ENCODE results near the gene DPYSL4. TPM values are rescaled to one million over a fixed set of nuclear protein-coding genes. Genes with fewer than 3 reads are reported as not detected.

DPYSL4 gene
- total and polyA plus RNA-seq, 2 experiments from 2014 or later = 10.6 to 23.9 TPM

DNA sequence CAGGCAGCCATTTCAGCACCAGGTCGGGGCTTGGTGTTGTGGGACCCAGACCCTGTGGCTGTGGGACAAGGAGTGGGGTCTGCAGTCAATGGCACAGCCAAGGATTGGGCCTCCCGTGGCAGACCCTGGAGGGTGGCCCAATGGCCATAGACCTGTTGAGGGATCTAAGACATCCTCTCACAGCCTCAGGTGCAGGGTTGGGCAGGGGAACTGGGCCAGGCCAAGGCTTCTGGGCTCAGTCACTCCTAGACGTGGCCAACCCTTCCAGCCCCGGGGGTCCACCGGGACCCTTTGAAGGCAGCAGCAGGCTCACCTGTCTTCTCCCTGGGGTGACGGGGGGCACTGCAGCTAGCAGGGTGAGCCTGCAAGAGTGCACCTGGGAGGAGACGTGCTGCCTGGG, 45.7 kb upstream of the DPYSL4 start:
- Mint-ChIP-seq H3K4me3 (no peak overlapping the region), H3K27me3 (ENCODE audit: insufficient read depth, low read depth, poor library complexity) (peaks cover 7% of the 10 kb centered on the region), H3K36me3 (ENCODE audit: low read depth) (no peaks in the 10 kb centered on the region), H3K9me3 (no peaks in the 10 kb centered on the region), H3K4me1 (peaks cover 8% of the 10 kb centered on the region), H3K27ac (no peak overlapping the region)
- Histone ChIP-seq H4K20me1 (replicated peaks; ENCODE audit: insufficient read depth) (no peaks in the 10 kb centered on the region), H3F3A (replicated peaks; ENCODE audit: low read depth) (no peaks in the 10 kb centered on the region), H2AFZ (no peak overlapping the region), H3K4me2 (no peak overlapping the region), H3K4me3 (no peak overlapping the region), H3K27me3 (ENCODE audit: insufficient read depth) (no peaks in the 10 kb centered on the region), H3K9me2 (ENCODE audit: insufficient read depth) (no peaks in the 10 kb centered on the region), H3K36me3 (ENCODE audit: insufficient read depth) (no peaks in the 10 kb centered on the region), H3K4me1 (ENCODE audit: insufficient read depth) (peaks cover 6% of the 10 kb centered on the region), H3K27ac (ENCODE audit: low read depth) (no peak overlapping the region), H3K79me2 (replicated peaks; ENCODE audit: insufficient read depth) (no peaks in the 10 kb centered on the region)
- no peak for ATAC-seq
- TF ChIP-seq NANOG (IDR thresholded peaks at IDR 0.05; ENCODE audit: borderline replicate concordance) = no peak
- TF ChIP-seq EZH2 (IDR thresholded peaks at IDR 0.05; ENCODE audit: low read depth, unreplicated experiment) = no peak
- TF ChIP-seq POLR2AphosphoS5 (IDR thresholded peaks at IDR 0.05; ENCODE audit: low read depth) = no peak
- TF ChIP-seq EZH2phosphoT487 (IDR thresholded peaks at IDR 0.05; ENCODE audit: unreplicated experiment) = no peak
- TF ChIP-seq, protein P1, sequence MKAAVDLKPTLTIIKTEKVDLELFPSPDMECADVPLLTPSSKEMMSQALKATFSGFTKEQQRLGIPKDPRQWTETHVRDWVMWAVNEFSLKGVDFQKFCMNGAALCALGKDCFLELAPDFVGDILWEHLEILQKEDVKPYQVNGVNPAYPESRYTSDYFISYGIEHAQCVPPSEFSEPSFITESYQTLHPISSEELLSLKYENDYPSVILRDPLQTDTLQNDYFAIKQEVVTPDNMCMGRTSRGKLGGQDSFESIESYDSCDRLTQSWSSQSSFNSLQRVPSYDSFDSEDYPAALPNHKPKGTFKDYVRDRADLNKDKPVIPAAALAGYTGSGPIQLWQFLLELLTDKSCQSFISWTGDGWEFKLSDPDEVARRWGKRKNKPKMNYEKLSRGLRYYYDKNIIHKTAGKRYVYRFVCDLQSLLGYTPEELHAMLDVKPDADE (IDR thresholded peaks at IDR 0.05) = no peak
- TF ChIP-seq ZNF331 (CRISPR knock-in tag; IDR thresholded peaks at IDR 0.05; ENCODE audit: low read depth) = no peak
- TF ChIP-seq, protein P2, sequence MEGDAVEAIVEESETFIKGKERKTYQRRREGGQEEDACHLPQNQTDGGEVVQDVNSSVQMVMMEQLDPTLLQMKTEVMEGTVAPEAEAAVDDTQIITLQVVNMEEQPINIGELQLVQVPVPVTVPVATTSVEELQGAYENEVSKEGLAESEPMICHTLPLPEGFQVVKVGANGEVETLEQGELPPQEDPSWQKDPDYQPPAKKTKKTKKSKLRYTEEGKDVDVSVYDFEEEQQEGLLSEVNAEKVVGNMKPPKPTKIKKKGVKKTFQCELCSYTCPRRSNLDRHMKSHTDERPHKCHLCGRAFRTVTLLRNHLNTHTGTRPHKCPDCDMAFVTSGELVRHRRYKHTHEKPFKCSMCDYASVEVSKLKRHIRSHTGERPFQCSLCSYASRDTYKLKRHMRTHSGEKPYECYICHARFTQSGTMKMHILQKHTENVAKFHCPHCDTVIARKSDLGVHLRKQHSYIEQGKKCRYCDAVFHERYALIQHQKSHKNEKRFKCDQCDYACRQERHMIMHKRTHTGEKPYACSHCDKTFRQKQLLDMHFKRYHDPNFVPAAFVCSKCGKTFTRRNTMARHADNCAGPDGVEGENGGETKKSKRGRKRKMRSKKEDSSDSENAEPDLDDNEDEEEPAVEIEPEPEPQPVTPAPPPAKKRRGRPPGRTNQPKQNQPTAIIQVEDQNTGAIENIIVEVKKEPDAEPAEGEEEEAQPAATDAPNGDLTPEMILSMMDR (conservative IDR thresholded peaks at IDR 0.05; ENCODE audit: low read depth in 2 of 2) = no peak
- TF ChIP-seq, protein P3, sequence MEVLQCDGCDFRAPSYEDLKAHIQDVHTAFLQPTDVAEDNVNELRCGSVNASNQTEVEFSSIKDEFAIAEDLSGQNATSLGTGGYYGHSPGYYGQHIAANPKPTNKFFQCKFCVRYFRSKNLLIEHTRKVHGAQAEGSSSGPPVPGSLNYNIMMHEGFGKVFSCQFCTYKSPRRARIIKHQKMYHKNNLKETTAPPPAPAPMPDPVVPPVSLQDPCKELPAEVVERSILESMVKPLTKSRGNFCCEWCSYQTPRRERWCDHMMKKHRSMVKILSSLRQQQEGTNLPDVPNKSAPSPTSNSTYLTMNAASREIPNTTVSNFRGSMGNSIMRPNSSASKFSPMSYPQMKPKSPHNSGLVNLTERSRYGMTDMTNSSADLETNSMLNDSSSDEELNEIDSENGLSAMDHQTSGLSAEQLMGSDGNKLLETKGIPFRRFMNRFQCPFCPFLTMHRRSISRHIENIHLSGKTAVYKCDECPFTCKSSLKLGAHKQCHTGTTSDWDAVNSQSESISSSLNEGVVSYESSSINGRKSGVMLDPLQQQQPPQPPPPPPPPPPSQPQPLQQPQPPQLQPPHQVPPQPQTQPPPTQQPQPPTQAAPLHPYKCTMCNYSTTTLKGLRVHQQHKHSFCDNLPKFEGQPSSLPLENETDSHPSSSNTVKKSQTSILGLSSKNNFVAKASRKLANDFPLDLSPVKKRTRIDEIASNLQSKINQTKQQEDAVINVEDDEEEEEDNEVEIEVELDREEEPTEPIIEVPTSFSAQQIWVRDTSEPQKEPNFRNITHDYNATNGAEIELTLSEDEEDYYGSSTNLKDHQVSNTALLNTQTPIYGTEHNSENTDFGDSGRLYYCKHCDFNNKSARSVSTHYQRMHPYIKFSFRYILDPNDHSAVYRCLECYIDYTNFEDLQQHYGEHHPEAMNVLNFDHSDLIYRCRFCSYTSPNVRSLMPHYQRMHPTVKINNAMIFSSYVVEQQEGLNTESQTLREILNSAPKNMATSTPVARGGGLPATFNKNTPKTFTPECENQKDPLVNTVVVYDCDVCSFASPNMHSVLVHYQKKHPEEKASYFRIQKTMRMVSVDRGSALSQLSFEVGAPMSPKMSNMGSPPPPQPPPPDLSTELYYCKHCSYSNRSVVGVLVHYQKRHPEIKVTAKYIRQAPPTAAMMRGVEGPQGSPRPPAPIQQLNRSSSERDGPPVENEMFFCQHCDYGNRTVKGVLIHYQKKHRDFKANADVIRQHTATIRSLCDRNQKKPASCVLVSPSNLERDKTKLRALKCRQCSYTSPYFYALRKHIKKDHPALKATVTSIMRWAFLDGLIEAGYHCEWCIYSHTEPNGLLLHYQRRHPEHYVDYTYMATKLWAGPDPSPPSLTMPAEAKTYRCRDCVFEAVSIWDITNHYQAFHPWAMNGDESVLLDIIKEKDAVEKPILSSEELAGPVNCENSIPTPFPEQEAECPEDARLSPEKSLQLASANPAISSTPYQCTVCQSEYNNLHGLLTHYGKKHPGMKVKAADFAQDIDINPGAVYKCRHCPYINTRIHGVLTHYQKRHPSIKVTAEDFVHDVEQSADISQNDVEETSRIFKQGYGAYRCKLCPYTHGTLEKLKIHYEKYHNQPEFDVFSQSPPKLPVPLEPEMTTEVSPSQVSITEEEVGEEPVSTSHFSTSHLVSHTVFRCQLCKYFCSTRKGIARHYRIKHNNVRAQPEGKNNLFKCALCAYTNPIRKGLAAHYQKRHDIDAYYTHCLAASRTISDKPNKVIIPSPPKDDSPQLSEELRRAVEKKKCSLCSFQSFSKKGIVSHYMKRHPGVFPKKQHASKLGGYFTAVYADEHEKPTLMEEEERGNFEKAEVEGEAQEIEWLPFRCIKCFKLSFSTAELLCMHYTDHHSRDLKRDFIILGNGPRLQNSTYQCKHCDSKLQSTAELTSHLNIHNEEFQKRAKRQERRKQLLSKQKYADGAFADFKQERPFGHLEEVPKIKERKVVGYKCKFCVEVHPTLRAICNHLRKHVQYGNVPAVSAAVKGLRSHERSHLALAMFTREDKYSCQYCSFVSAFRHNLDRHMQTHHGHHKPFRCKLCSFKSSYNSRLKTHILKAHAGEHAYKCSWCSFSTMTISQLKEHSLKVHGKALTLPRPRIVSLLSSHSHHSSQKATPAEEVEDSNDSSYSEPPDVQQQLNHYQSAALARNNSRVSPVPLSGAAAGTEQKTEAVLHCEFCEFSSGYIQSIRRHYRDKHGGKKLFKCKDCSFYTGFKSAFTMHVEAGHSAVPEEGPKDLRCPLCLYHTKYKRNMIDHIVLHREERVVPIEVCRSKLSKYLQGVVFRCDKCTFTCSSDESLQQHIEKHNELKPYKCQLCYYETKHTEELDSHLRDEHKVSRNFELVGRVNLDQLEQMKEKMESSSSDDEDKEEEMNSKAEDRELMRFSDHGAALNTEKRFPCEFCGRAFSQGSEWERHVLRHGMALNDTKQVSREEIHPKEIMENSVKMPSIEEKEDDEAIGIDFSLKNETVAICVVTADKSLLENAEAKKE (CRISPR knock-in tag; IDR thresholded peaks at IDR 0.05) = no peak
- no peak for TF ChIP-seq CREB1 (CRISPR knock-in tag; IDR thresholded peaks at IDR 0.05; ENCODE audit: low read depth)
- no peak for TF ChIP-seq STAT1 (IDR thresholded peaks at IDR 0.05; ENCODE audit: unreplicated experiment)
- TF ChIP-seq, protein P4, sequence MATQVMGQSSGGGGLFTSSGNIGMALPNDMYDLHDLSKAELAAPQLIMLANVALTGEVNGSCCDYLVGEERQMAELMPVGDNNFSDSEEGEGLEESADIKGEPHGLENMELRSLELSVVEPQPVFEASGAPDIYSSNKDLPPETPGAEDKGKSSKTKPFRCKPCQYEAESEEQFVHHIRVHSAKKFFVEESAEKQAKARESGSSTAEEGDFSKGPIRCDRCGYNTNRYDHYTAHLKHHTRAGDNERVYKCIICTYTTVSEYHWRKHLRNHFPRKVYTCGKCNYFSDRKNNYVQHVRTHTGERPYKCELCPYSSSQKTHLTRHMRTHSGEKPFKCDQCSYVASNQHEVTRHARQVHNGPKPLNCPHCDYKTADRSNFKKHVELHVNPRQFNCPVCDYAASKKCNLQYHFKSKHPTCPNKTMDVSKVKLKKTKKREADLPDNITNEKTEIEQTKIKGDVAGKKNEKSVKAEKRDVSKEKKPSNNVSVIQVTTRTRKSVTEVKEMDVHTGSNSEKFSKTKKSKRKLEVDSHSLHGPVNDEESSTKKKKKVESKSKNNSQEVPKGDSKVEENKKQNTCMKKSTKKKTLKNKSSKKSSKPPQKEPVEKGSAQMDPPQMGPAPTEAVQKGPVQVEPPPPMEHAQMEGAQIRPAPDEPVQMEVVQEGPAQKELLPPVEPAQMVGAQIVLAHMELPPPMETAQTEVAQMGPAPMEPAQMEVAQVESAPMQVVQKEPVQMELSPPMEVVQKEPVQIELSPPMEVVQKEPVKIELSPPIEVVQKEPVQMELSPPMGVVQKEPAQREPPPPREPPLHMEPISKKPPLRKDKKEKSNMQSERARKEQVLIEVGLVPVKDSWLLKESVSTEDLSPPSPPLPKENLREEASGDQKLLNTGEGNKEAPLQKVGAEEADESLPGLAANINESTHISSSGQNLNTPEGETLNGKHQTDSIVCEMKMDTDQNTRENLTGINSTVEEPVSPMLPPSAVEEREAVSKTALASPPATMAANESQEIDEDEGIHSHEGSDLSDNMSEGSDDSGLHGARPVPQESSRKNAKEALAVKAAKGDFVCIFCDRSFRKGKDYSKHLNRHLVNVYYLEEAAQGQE (IDR thresholded peaks at IDR 0.05; ENCODE audit: unreplicated experiment) = no peak
- TF ChIP-seq ZNF114 (CRISPR knock-in tag; IDR thresholded peaks at IDR 0.05) = no peak
- no peak for TF ChIP-seq JUNB (IDR thresholded peaks at IDR 0.05; ENCODE audit: unreplicated experiment)
- no peak for DNase-seq (ENCODE audit: low spot score)

Measured in GM23338 (cell line).